Measurements from ENCODE around the gene MTO1. TPM values are rescaled to one million over a fixed set of nuclear protein-coding genes. Genes with fewer than 3 reads are reported as not detected.
"Not testable (repeated sequence)": the region's sequence is repeated elsewhere in the genome, so short reads cannot be mapped to it uniquely, and the experiment has no call there.

The MTO1 gene
- total RNA-seq, 2 donors from 2014 or later, result 40.9 to 66.3 TPM

GRCh38 chr6:73518100-73518981 lies 56.8 kb downstream of the MTO1 start:
- Mint-ChIP-seq H3K27ac (peak overlapping the region; percentile 100), H3K36me3 (peaks cover 48 to 50% of the 10 kb centered on the region in 2 donors)
- not testable (repeated sequence) for H3K9me3 Mint-ChIP-seq; DNase-seq (ENCODE audit: low spot score in 2 of 2); ATAC-seq

GRCh38 chr6:73518982-73519881 lies 57.7 kb downstream of the MTO1 start:
- H3K9me3 Mint-ChIP-seq; ATAC-seq; DNase-seq (ENCODE audit: low spot score in 2 of 2): not testable (repeated sequence)
- peak overlapping the region; percentile 100 for H3K27ac Mint-ChIP-seq
- H3K36me3 Mint-ChIP-seq, result peaks cover 48 to 50% of the 10 kb centered on the region in 2 donors

- peaks cover 48 to 50% of the 10 kb centered on the region in 2 donors for H3K36me3 Mint-ChIP-seq
- peak; percentile 17 to 31 for ATAC-seq
- DNase-seq (ENCODE audit: low spot score in 2 of 2), result peak; percentile 79 to 89
- no peaks in the 10 kb centered on the region for H3K9me3 Mint-ChIP-seq
- peak overlapping the region; percentile 100 for H3K27ac Mint-ChIP-seq
Measured at GRCh38 chr6:73519926-73520687, 58.6 kb downstream of the MTO1 start.

GRCh38 chr6:73520688-73521350 lies 59.3 kb downstream of the MTO1 start, which contains the start of gene EEF1A1:
Gene EEF1A1 (minus strand): TSS chr6:73521032. CDS start chr6:73520026, 1,006 bp downstream.
- peak; percentile 70 to 84 for ATAC-seq
- peaks cover 48 to 50% of the 10 kb centered on the region in 2 donors for H3K36me3 Mint-ChIP-seq

GRCh38 chr6:73521351-73521985 lies 59.9 kb downstream of the MTO1 start:
- ATAC-seq (peak; percentile 31 to 57), DNase-seq (ENCODE audit: low spot score in 2 of 2) (peak in 1 of 2 donors; percentile 75)
- peaks cover 46 to 47% of the 10 kb centered on the region in 2 donors for H3K36me3 Mint-ChIP-seq
- H3K27ac Mint-ChIP-seq, result peak overlapping the region; percentile 100
- no peaks in the 10 kb centered on the region for H3K9me3 Mint-ChIP-seq

More at GRCh38 chr6:73520688-73521350, 59.3 kb downstream of the MTO1 start, which contains the start of gene EEF1A1:
- peak within 1 kb of the TSS; percentile 100 for H3K27ac Mint-ChIP-seq
- H3K9me3 Mint-ChIP-seq, result no peaks in the 10 kb centered on the region
- DNase-seq (ENCODE audit: low spot score in 2 of 2), result peak; percentile 98 to 99

- peak; percentile 74 to 89 for DNase-seq (ENCODE audit: low spot score in 2 of 2)
- no peaks in the 10 kb centered on the region for H3K9me3 Mint-ChIP-seq
- H3K36me3 Mint-ChIP-seq, result peaks cover 27 to 31% of the 10 kb centered on the region in 2 donors
- peak; percentile 42 to 55 for ATAC-seq
- H3K27ac Mint-ChIP-seq, result peak overlapping the region; percentile 96 to 100
Measured at GRCh38 chr6:73523434-73524123, 62.0 kb downstream of the MTO1 start.

- no peak overlapping the region for H3K27ac Mint-ChIP-seq
- H3K36me3 Mint-ChIP-seq, result peaks cover 5 to 9% of the 10 kb centered on the region in 2 donors
- DNase-seq (ENCODE audit: low spot score in 2 of 2) (no peak), ATAC-seq (no peak)
- H3K9me3 Mint-ChIP-seq, result no peaks in the 10 kb centered on the region
Measured at GRCh38 chr6:73525546-73526330, 64.2 kb downstream of the MTO1 start.

GRCh38 chr6:73528897-73529296 lies 67.4 kb downstream of the MTO1 start:
- H3K27ac Mint-ChIP-seq, result no peak overlapping the region
- H3K9me3 Mint-ChIP-seq, result no peaks in the 10 kb centered on the region
- DNase-seq (ENCODE audit: low spot score in 2 of 2), result no peak
- ATAC-seq, result no peak
- no peaks in the 10 kb centered on the region for H3K36me3 Mint-ChIP-seq

GRCh38 chr6:73532293-73532692 lies 70.8 kb downstream of the MTO1 start:
- ATAC-seq, result no peak
- no peaks in the 10 kb centered on the region for H3K9me3 Mint-ChIP-seq
- no peaks in the 10 kb centered on the region for H3K36me3 Mint-ChIP-seq
- H3K27ac Mint-ChIP-seq, result no peak overlapping the region
- DNase-seq (ENCODE audit: low spot score in 2 of 2), result no peak

- no peak for DNase-seq (ENCODE audit: low spot score in 2 of 2)
- H3K27ac Mint-ChIP-seq, result no peak overlapping the region
- H3K9me3 Mint-ChIP-seq, result no peaks in the 10 kb centered on the region
- ATAC-seq, result no peak
- H3K36me3 Mint-ChIP-seq, result no peaks in the 10 kb centered on the region
Measured at GRCh38 chr6:73534628-73535027, 73.1 kb downstream of the MTO1 start.

GRCh38 chr6:73537677-73538076 lies 76.1 kb downstream of the MTO1 start:
- Mint-ChIP-seq H3K9me3 (no peaks in the 10 kb centered on the region), H3K27ac (no peak overlapping the region), H3K36me3 (no peaks in the 10 kb centered on the region)
- no peak for ATAC-seq
- no peak for DNase-seq (ENCODE audit: low spot score in 2 of 2)

- ATAC-seq (no peak), DNase-seq (ENCODE audit: low spot score in 2 of 2) (no peak)
- no peaks in the 10 kb centered on the region for H3K9me3 Mint-ChIP-seq
- no peaks in the 10 kb centered on the region for H3K36me3 Mint-ChIP-seq
- H3K27ac Mint-ChIP-seq, result no peak overlapping the region
Measured at GRCh38 chr6:73538116-73538779, 76.7 kb downstream of the MTO1 start.

- not testable (repeated sequence) for H3K27ac Mint-ChIP-seq; H3K9me3 Mint-ChIP-seq; H3K36me3 Mint-ChIP-seq; ATAC-seq; DNase-seq (ENCODE audit: low spot score in 2 of 2)
Measured at GRCh38 chr6:73542481-73542880, 80.9 kb downstream of the MTO1 start.

GRCh38 chr6:73542891-73543290 lies 81.4 kb downstream of the MTO1 start:
- H3K27ac Mint-ChIP-seq, result no peak overlapping the region
- no peaks in the 10 kb centered on the region for H3K9me3 Mint-ChIP-seq
- DNase-seq (ENCODE audit: low spot score in 2 of 2) (no peak), ATAC-seq (no peak)
- H3K36me3 Mint-ChIP-seq, result no peaks in the 10 kb centered on the region

Data from activated naive CD4-positive, alpha-beta T cell treated with anti-CD3 and anti-CD28 coated beads, Interleukin-2, amount 50 U/mL, for 72 hours (primary cell).